H9 (cell line): ENCODE measurements around the gene SLC30A3. TPM values are rescaled to one million over a fixed set of nuclear protein-coding genes. Genes with fewer than 3 reads are reported as not detected.

ENCODE experiments used
- DNase-seq: peaks from one replicate; pipeline ENCODE4 v3.0.0-alpha.2; 2017
- H2AFZ ChIP-seq: one replicate; pipeline ENCODE4 v1.6.1; 2013; ENCODE audit warnings: mild to moderate bottlenecking, low read length, control low read depth, moderate library complexity
- H2AK5ac ChIP-seq: 2 replicates; pipeline ENCODE4 v1.6.1; 2013; ENCODE audit warnings: low read length, control low read depth, mixed read lengths; ENCODE audit not compliant: insufficient read length
- H2BK120ac ChIP-seq: one replicate; pipeline ENCODE4 v1.6.1; 2013; ENCODE audit warnings: low read depth, mild to moderate bottlenecking, low read length, control low read depth, inconsistent platforms; ENCODE audit not compliant: poor library complexity, severe bottlenecking
- H2BK12ac ChIP-seq: 2 replicates; pipeline ENCODE4 v1.6.1; 2013; ENCODE audit warnings: low read length, control low read depth, mixed read lengths, low read depth; ENCODE audit not compliant: insufficient read length
- H2BK15ac ChIP-seq: 2 replicates; pipeline ENCODE4 v1.6.1; 2013; ENCODE audit warnings: low read depth, low read length, control low read depth
- H2BK20ac ChIP-seq: one replicate; pipeline ENCODE4 v1.6.1; 2013; ENCODE audit warnings: low read depth, mild to moderate bottlenecking, low read length, control low read depth, inconsistent platforms; ENCODE audit not compliant: poor library complexity, severe bottlenecking
- H2BK5ac ChIP-seq: 2 replicates; pipeline ENCODE4 v1.6.1; 2013; ENCODE audit warnings: low read length, control low read depth, mixed read lengths; ENCODE audit not compliant: insufficient read length
- H3K14ac ChIP-seq: 2 replicates; pipeline ENCODE4 v1.6.1; 2013; ENCODE audit warnings: low read length, control low read depth; ENCODE audit not compliant: insufficient read depth
- H3K18ac ChIP-seq: 2 replicates; pipeline ENCODE4 v1.6.1; 2013; ENCODE audit warnings: low read depth, mild to moderate bottlenecking, mixed read lengths, low read length, control low read depth; ENCODE audit not compliant: insufficient read length
- H3K23ac ChIP-seq: 2 replicates; pipeline ENCODE4 v1.6.1; 2013; ENCODE audit warnings: low read length, control low read depth, mixed read lengths, low read depth; ENCODE audit not compliant: insufficient read length
- H3K23me2 ChIP-seq: 2 replicates; pipeline ENCODE4 v1.6.1; 2013; ENCODE audit warnings: low read depth, mild to moderate bottlenecking, mixed read lengths, low read length, control low read depth; ENCODE audit not compliant: insufficient read length, poor library complexity, severe bottlenecking
- H3K27ac ChIP-seq: 2 replicates; pipeline ENCODE4 v1.5.1; 2013; ENCODE audit warnings: low read length, control low read depth, mixed read lengths, low read depth; ENCODE audit not compliant: insufficient read length
- H3K27me3 ChIP-seq: 2 replicates; pipeline ENCODE4 v1.6.1; 2013; ENCODE audit warnings: low read length, control low read depth, inconsistent platforms; ENCODE audit not compliant: insufficient read depth
- H3K4ac ChIP-seq: 2 replicates; pipeline ENCODE4 v1.6.1; 2013; ENCODE audit warnings: low read depth, mild to moderate bottlenecking, control low read depth, inconsistent platforms, low read length, moderate library complexity
- H3K4me1 ChIP-seq: 2 replicates; pipeline ENCODE4 v1.6.1; 2013; ENCODE audit warnings: low read length, control low read depth, inconsistent platforms; ENCODE audit not compliant: insufficient read depth
- H3K4me2 ChIP-seq: 2 replicates; pipeline ENCODE4 v1.6.1; 2013; ENCODE audit warnings: low read length, control low read depth, mixed read lengths; ENCODE audit not compliant: insufficient read length, insufficient read depth
- H3K56ac ChIP-seq: 2 replicates; pipeline ENCODE4 v1.6.1; 2013; ENCODE audit warnings: low read depth, mild to moderate bottlenecking, mixed read lengths, low read length, control low read depth; ENCODE audit not compliant: insufficient read length
- H3K79me1 ChIP-seq: 2 replicates; pipeline ENCODE4 v1.6.1; 2013; ENCODE audit warnings: low read depth, mild to moderate bottlenecking, moderate library complexity, low read length, control low read depth, inconsistent platforms; ENCODE audit not compliant: insufficient read depth, poor library complexity, severe bottlenecking
- H3K79me2 ChIP-seq: 2 replicates; pipeline ENCODE4 v1.6.1; 2013; ENCODE audit warnings: low read length, control low read depth, inconsistent platforms; ENCODE audit not compliant: insufficient read depth
- H3K9ac ChIP-seq: 2 replicates; pipeline ENCODE4 v1.6.1; 2013; ENCODE audit warnings: low read length, control low read depth, mixed read lengths; ENCODE audit not compliant: insufficient read length; ENCODE audit errors: extremely low read depth
- H3K9me3 ChIP-seq: one replicate; pipeline ENCODE4 v1.6.1; 2013; ENCODE audit warnings: low read depth, low read length, inconsistent platforms; ENCODE audit not compliant: control insufficient read depth
- H3T11ph ChIP-seq: one replicate; pipeline ENCODE4 v1.6.1; 2013; ENCODE audit warnings: mild to moderate bottlenecking, low read length, control low read depth, inconsistent platforms
- H4K20me1 ChIP-seq: one replicate; pipeline ENCODE4 v1.6.1; 2013; ENCODE audit not compliant: control insufficient read depth, insufficient read length, insufficient read depth
- H4K5ac ChIP-seq: 2 replicates; pipeline ENCODE4 v1.6.1; 2013; ENCODE audit warnings: low read depth, mild to moderate bottlenecking, mixed read lengths, low read length, control low read depth; ENCODE audit not compliant: insufficient read length
- H4K8ac ChIP-seq: replicated peaks from 2 replicates; pipeline ENCODE4 v1.6.1; 2013; ENCODE audit warnings: low read length, control low read depth, mixed read lengths, low read depth; ENCODE audit not compliant: insufficient read length
- H4K91ac ChIP-seq: 2 replicates; pipeline ENCODE4 v1.6.1; 2013; ENCODE audit warnings: low read depth, mild to moderate bottlenecking, moderate library complexity, mixed read lengths, low read length, control low read depth; ENCODE audit not compliant: insufficient read length
- H3K27ac Mint-ChIP-seq, 3 experiments: 2 replicates in 2 of 3; 3 replicates in 1 of 3; pipeline ENCODE4 v1.8.0; 2020 to 2021; ENCODE audit warnings: mixed read lengths in 3 of 3, mild to moderate bottlenecking in 1 of 3, moderate library complexity in 1 of 3
- H3K27me3 Mint-ChIP-seq: 2 replicates; pipeline ENCODE4 v1.8.0; 2021; ENCODE audit warnings: low read depth, mild to moderate bottlenecking, moderate library complexity, mixed read lengths
- H3K36me3 Mint-ChIP-seq, 3 experiments: 2 replicates in 2 of 3; 3 replicates in 1 of 3; pipeline ENCODE4 v1.8.0; 2020 to 2021; ENCODE audit warnings: low read depth in 3 of 3, mixed read lengths in 3 of 3; ENCODE audit not compliant: insufficient read depth in 1 of 3
- H3K4me1 Mint-ChIP-seq, 2 experiments: 2 replicates each; pipeline ENCODE4 v1.8.0; 2020; ENCODE audit warnings: mixed read lengths in 2 of 2
- H3K4me3 Mint-ChIP-seq, 2 experiments: 2 replicates in 1 of 2; 3 replicates in 1 of 2; pipeline ENCODE4 v1.8.0; 2020 to 2021; ENCODE audit warnings: mild to moderate bottlenecking in 2 of 2, mixed read lengths in 2 of 2, moderate library complexity in 1 of 2
- H3K9me3 Mint-ChIP-seq, 2 experiments: 2 replicates in 1 of 2; 3 replicates in 1 of 2; pipeline ENCODE4 v1.8.0; 2020; ENCODE audit warnings: mild to moderate bottlenecking in 2 of 2, mixed read lengths in 2 of 2, moderate library complexity in 1 of 2
- WGBS: extraction: QIAGEN DNeasy Blood & Tissue Kit; methylation state at CpG from one replicate; pipeline ENCODE4 v1.1.7; 2013; ENCODE audit warnings: missing lambda C conversion rate, low lambda C conversion rate, mixed read lengths; ENCODE audit not compliant: insufficient read length; ENCODE audit errors: extremely low coverage; 5-methylcytosine and 5-hydroxymethylcytosine counted together
- total RNA-seq: library from RNA; stranded (reverse); gene quantifications from 2 replicates; pipeline ENCODE4 v1.2.1, GENCODE V29; 2021
- TF ChIP-seq, protein P1 (sequence below): fragments of 200-600 bp; sonication (generic); conservative IDR thresholded peaks from 3 replicates; pipeline ENCODE4 v1.8.0; 2021; ENCODE audit warnings: antibody characterized with exemption, mild to moderate bottlenecking

The SLC30A3 gene
- total RNA-seq, 1 experiment from 2014 or later: 2.5 TPM

DNA sequence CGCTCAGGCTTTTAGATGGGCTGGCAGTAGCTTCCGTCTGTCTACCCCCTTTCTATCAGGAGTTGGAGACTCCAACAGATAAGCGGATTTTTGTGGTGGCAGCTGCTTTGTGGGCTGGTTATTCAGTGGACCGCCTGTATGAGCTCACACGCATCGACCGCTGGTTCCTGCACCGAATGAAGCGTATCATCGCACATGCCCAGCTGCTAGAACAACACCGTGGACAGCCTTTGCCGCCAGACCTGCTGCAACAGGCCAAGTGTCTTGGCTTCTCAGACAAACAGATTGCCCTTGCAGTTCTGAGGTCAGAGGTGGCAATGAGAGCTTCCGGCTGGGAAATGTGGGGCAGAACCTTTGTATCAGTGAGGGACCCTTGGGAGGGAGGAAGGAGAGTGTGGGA lies 30.9 kb downstream of the SLC30A3 start:
- Histone ChIP-seq H2BK15ac (no peak overlapping the region), H3K9ac (no peak overlapping the region), H3K4ac (no peak overlapping the region), H2BK5ac (no peak overlapping the region), H4K8ac (no peak overlapping the region), H4K5ac (no peak overlapping the region), H3K14ac (no peak overlapping the region), H4K91ac (no peak overlapping the region), H3K27ac (no peak overlapping the region), H3K4me1 (no peaks in the 10 kb centered on the region), H3K79me1 (no peaks in the 10 kb centered on the region), H3K4me2 (no peak overlapping the region), H2AFZ (no peak overlapping the region), H3K23me2 (no peaks in the 10 kb centered on the region), H2BK20ac (no peak overlapping the region), H2AK5ac (no peak overlapping the region), H3K9me3 (no peaks in the 10 kb centered on the region), H2BK12ac (no peak overlapping the region), H3T11ph (no peak overlapping the region), H3K79me2 (no peaks in the 10 kb centered on the region), H2BK120ac (no peak overlapping the region), H4K20me1 (peaks cover 2% of the 10 kb centered on the region), H3K27me3 (no peaks in the 10 kb centered on the region), H3K56ac (no peak overlapping the region), H3K18ac (no peak overlapping the region), H3K23ac (no peak overlapping the region)
- no peaks in the 10 kb centered on the region for H3K4me1 Mint-ChIP-seq
- peaks cover 69 to 95% (median 89%) of the 10 kb centered on the region in 3 experiments for H3K36me3 Mint-ChIP-seq
- no peak overlapping the region for H3K4me3 Mint-ChIP-seq
- DNase-seq: no peak
- TF ChIP-seq, protein P1, sequence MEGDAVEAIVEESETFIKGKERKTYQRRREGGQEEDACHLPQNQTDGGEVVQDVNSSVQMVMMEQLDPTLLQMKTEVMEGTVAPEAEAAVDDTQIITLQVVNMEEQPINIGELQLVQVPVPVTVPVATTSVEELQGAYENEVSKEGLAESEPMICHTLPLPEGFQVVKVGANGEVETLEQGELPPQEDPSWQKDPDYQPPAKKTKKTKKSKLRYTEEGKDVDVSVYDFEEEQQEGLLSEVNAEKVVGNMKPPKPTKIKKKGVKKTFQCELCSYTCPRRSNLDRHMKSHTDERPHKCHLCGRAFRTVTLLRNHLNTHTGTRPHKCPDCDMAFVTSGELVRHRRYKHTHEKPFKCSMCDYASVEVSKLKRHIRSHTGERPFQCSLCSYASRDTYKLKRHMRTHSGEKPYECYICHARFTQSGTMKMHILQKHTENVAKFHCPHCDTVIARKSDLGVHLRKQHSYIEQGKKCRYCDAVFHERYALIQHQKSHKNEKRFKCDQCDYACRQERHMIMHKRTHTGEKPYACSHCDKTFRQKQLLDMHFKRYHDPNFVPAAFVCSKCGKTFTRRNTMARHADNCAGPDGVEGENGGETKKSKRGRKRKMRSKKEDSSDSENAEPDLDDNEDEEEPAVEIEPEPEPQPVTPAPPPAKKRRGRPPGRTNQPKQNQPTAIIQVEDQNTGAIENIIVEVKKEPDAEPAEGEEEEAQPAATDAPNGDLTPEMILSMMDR: no peak
- no peaks in the 10 kb centered on the region for H3K9me3 Mint-ChIP-seq
- no CpG with 5 or more reads among the region's 13 CpGs for WGBS
- H3K27me3 Mint-ChIP-seq: no peaks in the 10 kb centered on the region
- no peak overlapping the region; a peak in 1 of 7 replicates for H3K27ac Mint-ChIP-seq
